ENCODE data around the gene ORM1.
"Not testable (repeated sequence)": the region's sequence is repeated elsewhere in the genome, so short reads cannot be mapped to it uniquely, and the experiment has no call there.

The ORM1 gene

DNA sequence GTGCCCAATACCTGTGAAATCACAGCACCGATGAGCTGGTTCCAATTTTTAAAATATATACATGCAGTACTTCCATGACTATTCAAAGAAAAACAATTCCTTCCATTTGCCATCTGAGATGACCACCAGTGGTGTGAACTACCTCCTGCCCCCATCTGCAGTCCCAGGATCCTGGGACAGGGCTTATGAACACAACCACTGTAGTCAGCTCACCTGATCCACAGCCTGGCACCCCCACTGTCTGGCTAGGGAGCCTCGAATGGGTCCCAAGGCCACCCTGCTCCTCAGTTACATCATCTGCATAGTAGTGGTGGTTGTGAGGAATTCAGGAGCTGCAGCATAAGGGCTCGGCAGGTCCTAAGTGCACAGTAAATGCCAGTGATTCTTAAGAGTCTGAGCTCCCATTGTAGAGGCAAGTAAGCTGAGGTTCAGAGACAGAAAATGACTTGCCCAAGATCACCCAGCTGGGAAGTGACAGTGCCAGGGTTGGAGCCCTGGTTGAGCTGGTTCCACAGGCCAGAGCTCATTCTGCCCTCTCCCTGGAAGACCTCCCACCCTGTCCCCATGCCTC lies 2.9 kb downstream of the ORM1 start:
- not testable (repeated sequence) for DNase-seq

DNA sequence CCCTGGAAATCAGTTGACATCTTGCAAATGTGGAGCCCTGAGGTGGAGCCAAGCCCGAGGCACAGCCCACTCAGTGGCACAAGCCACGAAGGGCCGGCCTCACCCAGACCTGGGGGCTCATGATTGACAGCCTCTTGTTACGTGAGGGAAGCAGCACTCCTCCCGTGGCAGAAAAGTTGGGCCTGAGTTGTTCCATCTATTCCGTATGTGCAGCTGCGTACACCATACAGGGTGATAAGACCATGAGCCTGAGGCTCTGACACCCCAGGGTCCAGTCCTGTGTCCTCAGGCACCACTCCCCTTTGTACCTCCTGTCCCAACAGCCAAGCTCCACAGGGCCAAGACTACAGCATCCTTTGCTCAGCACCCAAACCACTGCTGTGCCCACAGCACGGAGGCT lies 4.9 kb downstream of the ORM1 start:
- DNase-seq = no peak

DNA sequence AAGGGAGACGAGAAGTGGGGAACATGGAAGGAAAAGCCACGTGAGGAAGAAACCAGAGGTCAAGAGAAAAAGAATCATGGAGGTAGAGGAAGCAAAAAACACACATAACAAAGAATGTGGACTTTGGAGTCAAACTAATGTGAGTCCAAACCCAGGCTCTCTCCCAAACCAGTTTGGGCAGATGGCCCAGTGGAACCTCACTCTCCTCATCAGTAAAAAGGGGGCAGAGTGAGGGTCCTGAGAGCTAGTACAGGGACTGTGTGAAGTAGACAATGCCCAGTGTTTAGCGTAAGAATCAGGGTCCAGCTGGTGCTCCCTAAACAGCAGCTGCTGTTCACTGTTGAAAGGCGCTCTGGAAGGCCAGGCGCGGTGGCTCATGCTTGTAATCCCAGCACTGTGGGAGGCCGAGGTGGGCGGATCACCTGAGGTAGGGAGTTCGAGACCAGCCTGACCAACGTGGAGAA lies 5.5 kb downstream of the ORM1 start:
- not testable (repeated sequence) for DNase-seq

DNA sequence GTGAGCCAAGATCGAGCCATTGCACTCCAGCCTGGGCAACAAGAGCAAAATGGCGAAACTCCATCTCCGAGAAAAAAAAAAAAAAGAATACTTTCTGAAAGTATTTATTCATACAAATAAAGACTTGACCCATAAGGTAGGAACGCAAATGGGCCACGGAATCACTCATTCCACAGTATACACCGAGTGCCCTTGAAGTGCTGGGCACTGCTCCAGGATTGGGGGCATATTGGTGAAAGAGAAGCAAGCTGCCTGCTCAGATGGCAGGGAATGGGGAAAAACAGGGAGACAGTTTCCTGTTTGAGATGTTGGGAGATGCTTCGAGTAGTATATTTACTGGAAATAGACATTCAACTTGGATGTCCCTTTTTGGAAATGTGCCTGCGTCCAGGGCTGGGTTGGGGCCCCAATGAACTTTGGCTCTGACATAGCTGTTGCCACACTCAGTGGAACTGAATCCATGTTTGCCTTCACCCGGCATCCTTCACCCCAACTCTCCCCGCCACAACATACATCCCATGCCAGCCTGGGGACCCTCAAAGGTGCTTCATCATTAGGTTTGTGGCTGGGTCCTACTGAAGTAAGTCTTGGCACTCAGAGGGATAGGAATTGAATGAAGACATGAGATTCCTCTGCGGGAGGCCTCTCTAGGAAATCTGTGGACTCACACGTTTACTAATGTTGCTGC lies 6.2 kb downstream of the ORM1 start:
- DNase-seq = not testable (repeated sequence)

DNA sequence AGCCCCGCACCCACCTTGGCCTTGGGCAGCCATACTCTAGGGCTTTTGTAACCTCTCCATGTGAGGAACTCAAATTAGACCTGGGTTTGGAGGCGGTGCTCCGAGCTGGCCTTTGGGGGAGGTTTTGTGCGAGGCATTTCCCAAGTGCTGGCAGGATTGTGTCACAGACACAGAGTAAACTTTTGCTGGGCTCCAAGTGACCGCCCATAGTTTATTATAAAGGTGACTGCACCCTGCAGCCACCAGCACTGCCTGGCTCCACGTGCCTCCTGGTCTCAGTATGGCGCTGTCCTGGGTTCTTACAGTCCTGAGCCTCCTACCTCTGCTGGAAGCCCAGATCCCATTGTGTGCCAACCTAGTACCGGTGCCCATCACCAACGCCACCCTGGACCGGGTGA lies 6.7 kb downstream of the ORM1 start, which contains the start of gene ORM2:
Gene ORM2, plus strand, starts transcription at position 245 of the 398 bp plus-strand sequence. Its CDS starts 36 bp downstream, at position 281.
- DNase-seq = not testable (repeated sequence)

DNA sequence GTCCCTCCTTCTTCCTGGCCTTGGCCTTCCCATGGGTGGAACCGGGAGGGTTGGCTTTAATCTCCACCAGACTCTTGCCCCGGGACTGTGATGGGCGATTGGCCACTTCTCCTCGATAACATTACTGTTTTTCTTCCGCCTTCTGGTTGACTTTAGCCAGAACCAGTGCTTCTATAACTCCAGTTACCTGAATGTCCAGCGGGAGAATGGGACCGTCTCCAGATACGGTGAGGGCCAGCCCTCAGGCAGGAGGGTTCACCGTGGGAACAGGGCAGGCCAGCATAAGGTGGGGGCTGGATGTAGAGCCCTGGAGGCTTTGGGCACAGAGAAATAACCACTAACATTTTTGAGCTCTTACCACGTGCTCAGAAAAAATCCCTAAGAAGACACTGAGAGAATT lies 7.7 kb downstream of the ORM1 start:
- no peak for DNase-seq

DNA sequence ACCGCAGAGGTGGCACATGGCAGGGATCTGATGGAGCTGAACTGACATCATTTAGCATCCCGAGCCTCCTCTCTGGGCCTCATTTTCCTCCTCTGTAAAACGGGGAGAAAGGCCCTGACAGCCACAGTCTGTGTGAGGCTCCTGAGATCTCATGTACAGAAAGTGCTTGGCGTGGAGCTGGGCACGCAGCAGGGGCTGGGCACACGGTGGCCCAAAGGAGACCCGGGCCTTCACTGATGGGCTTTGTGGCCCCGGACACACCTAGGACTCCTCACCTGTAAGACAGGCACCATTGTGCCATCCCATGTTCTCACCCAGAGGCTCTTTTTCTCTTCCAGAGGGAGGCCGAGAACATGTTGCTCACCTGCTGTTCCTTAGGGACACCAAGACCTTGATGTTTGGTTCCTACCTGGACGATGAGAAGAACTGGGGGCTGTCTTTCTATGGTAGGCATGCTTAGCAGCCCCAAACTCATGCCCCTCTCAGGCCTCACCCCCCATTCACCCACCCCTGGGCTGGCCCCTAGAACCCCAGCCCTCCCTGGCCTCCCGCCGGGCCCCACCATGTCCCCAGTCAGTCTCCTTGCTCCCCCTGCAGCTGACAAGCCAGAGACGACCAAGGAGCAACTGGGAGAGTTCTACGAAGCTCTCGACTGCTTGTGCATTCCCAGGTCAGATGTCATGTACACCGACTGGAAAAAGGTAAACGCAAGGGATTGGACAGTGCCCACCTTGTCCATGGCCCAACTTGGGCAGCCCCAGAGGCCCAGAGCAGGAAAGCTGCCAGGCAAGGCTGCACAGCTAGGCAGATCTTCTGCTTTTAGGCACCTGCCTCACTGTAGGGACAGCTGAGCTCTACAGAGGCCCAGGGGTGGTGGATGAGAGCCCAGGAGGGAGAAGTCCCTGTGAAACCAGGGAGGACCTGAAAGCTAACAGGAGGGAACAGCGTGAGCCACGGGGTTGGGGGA lies 8.6 kb downstream of the ORM1 start:
- DNase-seq = not testable (repeated sequence)

DNA sequence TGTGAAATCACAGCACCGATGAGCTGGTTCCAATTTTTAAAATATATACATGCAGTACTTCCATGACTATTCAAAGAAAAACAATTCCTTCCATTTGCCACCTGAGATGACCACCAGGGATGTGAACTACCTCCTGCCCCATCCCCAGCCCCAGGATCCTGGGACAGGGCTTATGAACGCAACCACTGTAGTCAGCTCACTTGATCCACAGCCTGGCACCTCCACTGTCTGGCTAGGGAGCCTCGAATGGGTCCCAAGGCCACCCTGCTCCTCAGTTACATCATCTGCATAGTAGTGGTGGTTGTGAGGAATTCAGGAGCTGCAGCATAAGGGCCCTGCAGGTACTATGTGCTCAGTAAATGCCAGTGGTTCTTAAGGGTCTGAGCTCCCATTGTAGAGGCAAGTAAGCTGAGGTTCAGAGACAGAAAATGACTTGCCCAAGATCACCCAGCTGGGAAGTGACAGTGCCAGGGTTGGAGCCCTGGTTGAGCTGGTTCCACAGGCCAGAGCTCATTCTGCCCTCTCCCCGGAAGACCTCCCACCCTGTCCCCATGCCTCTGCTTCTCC lies 9.7 kb downstream of the ORM1 start:
- DNase-seq = not testable (repeated sequence)

DNA sequence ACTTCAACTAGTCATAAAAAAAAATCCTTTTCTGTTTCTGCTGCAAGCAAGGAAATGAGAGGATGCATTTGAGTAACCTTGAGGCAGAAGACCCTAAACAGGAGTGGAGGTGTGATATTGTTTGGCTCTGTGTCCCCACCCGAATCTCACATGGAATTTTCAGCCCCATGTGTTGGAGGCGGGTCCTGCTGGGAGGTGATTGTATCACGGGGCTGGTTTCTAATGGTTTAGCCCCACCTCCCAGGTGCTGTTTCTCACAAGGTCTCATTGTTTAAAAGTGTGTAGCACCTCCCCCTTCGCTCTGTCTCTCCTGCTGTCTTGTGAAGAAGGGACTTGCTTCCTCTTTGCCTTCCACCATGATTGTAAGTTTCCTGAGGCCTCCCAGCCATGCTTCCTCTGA lies 10.8 kb downstream of the ORM1 start:
- not testable (repeated sequence) for DNase-seq

DNA sequence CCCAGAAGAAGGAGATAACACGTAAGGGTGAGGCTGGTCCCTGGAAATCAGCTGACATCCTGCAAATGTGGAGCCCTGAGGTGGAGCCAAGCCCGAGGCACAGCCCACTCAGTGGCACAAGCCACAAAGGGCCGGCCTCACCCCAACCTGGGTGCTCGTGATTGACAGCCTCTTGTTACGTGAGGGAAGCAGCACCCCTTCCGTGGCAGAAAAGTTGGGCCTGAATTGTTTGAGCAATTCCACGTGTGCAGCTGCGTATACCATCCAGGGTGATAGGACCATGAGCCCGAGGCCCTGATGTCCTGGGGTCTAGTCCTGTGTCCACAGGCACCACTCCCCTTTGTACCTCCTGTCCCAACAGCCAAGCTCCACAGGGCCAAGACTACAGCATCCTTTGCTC lies 11.6 kb downstream of the ORM1 start:
- no peak for DNase-seq

DNA sequence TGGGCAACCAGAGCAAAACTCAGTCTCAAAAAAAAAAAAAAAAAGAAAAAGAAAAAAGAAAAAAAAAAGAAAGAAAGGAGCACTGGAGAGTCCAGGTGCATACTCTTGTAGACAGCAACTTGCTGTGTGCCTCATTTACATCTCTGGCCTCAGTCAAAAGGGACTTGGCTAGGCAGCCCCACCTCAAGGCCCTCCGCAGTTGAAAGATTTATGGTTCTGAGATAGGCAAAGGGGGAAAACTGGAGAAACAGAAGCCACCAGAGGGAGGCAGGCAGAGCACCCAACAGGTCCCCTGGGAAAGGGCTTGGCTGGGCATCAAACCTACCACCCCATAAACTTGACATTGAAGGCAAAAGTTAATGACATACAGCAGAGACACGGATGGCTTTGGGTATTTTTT lies 12.8 kb downstream of the ORM1 start:
- DNase-seq = no peak

DNA sequence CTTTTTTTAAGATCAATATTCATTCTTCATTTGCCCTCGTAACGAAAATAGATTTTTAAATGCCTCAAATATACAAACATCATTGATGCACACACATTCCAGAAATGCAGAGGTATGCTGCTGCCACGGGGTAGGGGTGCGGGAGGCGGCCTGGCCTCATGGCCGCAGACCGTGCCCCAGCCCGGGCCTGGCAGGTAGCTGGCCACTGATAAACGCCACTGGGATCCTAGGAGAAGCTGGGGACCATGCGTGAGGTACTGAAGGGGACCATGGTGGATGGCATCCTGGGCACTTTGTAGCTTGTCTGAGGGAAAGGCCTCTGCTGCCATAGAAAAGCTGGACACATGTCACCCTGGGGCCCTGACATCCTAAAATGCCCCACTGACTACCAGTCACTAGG lies 13.3 kb downstream of the ORM1 start:
- no peak for DNase-seq

DNA sequence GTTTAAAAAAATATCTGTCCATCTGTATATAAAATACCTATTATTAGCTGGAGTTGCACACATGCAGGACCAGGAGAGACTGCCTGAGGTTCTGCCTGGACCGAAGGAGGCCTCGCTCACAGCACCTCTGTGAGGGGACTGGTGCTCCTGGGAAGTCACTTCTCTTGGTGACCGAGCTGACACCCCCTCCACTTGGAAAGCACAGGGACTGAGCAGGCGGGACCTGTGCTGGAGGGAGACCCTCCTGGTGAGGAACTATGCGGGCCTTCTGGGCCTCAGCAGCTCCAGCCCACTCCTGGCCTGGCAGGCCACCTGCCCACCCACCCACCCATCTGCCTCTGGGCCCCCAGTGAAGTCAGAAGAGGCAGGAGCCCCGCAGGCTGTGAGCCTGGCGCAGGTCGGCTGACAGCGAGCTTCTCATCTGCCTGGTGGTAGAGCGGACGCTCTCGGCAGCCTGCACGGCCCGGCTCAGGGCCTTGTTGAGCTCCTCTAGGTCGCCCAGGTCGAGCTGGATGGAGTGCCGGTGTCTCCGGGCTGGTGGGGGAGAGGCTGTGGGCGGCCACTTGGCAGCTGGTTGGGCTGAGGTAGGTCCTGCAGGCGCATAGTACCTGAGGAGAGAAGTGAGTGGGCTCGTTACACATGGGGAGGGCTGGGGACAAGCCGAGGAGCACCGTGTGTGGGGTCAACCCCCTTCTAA lies 13.9 kb downstream of the ORM1 start:
- DNase-seq = no peak

DNA sequence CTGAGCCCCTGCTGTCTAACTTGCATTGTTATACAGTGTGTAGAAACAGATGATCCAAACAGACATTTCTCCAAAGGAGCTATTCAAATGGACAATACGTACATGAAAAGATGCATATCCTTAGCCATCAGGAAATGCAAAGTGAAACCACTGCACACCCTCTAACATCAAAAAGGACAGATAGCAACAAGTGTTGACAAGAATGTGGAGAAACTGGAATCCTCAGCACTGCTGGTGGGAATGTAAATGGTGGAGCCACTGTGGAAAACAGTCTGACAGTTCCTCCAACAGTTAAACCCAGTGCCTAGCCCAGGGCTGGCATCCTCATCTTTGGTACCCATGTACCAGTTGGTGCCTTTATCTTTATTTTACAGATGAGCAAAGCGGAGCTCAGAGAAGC lies 15.3 kb downstream of the ORM1 start:
- DNase-seq = no peak

DNA sequence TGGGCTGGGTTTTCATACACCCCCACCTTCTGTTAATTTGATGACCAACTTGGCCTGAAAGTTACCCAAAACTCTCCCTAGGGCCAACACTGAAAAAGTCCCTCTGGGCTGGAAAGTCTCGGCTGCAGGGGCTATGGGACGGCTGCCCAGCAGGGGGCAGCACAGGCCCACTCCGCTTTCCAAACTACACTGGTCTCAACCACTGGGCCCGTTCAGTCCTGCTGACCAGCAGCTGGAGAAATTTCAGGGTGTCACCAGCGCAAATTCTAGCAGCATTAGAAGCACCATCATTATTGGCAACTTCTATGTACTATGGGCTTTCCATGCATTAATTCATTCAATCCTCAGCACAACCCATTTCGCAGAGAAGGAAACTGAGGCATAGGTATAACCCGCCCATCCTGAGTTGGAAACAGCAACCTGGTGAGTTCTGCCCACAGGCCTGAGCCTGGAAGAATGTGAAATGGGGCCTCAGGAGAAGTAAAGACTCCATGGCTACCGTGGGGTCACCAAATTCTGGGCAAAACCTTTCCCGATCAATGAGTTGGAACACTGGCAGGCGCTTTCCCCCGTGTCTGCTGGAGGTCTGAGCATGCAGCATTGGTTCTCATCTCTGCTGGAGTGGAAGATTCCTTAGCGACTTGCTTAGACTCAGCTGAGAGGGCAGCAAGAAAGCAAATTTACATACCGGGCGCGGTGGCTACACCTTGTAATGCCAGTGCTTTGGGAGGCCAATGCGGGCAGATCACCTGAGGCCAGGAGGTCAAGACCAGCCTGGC lies 16.4 kb downstream of the ORM1 start:
- DNase-seq = peak; percentile 31

DNA sequence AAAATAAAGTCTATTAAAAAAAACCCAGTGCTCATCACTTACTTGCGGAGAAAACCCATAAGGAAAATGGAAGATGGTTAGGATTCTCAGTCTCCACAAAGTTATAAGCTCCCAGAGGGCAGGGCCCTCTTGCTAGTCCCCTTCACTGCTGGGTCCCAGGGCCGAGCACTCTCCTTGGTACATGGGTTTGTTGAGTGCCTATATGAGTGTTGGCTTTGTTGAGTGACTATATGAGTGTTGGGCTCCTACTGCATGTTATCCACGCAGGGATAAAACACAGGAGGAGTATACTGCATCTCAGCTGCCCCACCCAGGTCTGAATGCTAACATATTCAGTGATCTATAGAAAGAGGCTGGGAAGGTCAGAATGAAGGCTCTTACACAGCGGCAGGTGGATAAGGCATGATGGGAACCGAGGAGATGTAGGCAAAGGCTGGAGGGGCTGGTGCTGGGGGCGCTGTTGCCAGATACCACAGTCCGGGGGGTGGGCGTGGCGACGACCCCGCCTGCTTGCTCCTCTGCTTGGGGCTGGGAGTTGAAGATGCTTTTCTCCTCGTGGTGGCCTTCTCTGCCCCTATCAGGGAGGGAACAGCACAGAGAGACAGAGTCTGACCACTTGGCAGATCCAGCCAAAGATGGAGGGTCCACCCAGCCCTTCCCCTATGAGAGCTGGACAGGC lies 18.4 kb downstream of the ORM1 start:
- no peak for DNase-seq

DNA sequence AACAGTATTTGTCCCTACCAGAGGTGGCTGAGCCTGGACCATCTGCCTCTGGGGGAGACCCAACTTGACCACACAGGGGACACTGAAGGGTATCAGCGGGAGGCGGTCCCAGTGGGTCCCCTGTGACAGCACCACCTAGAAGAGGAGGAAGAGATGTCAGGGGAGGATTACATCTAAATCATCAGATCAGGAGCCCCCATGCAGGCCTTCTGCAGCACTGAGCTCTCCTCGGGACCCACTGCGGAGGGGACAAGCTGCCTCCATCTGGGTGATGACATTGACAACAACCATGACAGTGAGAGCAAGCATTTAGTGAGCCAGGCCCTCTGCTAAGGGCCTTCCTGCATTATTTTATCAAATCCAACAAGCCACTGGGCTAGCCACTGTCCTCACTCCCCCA lies 19.1 kb downstream of the ORM1 start:
- no peak for DNase-seq

DNA sequence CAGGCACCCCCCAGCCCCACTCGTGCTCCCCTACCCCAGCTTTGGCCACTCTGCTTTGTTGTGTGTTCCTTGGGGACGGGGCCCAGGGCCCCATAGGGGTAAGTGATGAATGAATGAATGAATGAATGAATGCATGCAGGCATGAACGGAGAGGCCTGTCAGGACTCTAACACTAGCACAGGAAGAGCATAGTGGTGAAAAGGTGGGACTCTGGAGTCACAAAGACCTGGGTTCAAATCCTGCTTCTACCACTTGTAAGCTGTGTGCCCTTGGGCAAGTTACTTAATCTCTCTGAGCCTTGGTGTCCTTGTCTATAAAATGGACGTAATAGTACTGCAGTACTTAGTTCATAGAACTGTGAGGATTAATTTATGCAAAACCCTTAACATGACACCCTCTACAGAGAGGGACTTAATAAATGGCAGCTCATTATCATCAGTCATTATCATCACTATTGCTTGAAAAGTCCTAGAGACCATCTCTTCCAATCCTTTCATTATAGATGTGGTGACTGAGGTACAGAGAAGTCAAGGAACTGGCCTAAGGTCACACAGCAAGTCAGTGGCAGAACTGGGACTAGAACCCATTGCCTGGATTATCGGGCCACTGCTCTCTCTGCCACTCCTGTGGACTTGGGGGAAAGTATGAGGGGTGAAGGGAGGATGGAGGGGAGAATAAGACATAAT lies 20.0 kb downstream of the ORM1 start:
- DNase-seq = no peak

DNA sequence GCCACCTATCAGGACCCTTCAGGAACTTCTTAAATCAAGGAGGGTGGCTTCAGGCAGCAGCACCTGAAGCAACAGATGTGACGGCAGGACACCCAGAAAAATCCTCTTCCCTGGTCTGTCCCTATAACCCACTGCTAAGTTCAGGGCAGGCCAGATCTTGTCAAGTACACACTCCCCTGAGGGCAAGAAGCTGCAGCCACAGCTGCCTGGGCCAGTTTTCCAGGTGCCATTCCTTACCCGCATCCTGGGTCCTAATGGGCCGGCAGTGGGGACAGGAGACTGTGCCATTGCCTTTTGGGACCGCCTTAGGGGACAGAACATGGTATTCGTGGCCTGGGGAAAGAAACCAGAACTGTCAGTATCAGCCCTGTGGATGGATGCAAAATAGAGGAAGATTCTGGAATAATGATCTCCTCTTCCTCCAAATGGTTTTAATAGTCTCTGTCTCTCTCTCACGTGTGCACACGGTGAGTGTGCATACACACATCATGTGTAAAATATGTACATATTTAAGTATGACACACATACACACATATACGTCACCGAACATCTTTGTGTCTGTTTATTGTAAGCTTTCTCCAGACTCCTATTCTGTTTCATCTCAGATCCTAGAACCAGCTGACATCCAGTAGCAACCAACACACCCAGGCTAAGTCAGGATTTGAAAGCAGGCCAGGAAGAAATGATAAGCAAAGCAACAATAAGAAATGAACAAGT lies 20.7 kb downstream of the ORM1 start:
- no peak for DNase-seq

DNA sequence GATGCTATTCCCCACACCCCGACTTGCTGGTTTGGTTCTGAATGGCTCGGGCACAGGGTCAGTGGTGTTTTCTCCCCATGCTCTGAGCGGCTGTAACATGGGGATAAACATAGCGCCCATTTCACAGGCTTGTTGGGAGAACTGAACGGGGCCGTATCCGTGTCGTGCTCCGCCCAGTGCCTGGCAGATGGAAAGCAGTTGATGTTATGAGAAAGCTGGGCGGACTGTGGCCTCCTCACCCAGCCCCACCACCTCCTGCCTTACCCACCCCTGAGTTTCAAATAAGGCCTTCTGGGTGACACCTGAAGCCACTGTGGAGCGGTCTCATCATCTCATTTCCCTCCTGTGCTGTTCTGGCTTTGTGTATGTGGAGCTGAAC lies 21.3 kb downstream of the ORM1 start:
- no peak for DNase-seq
